B cell (primary cell): Measurements from ENCODE around the gene ZRANB3. TPM values are rescaled to one million over a fixed set of nuclear protein-coding genes. Genes with fewer than 3 reads are reported as not detected.
"Not testable (repeated sequence)": the region's sequence is repeated elsewhere in the genome, so short reads cannot be mapped to it uniquely, and the experiment has no call there.

Experiments used
- ATAC-seq: fragments of 200-7000 bp; cut with Tn5 transposase; one replicate; pipeline ENCODE4 v1.10.0; 2021; ENCODE audit warnings: low read depth, mild to moderate bottlenecking, moderate number of reproducible peaks, moderate library complexity
- CTCF ChIA-PET: fragments of 350-600 bp; sonication (Branson Sonifier 250); formaldehyde crosslinking; loops from one replicate; lab custom pipeline; 2021; ENCODE audit warnings: antibody characterized with exemption, inconsistent platforms; lab: Charles Lee
- POLR2A ChIA-PET: fragments of 350-600 bp; sonication (Branson Sonifier 250); formaldehyde crosslinking; loops from one replicate; lab custom pipeline; 2021; ENCODE audit warnings: antibody characterized with exemption; lab: Charles Lee
- DNase-seq: peaks from one replicate; pipeline ENCODE4 v3.0.0; 2013
- H2AFZ ChIP-seq: 2 replicates; pipeline ENCODE4 v1.6.1; 2012; ENCODE audit warnings: mild to moderate bottlenecking, low read depth, low read length; ENCODE audit not compliant: insufficient read depth, poor library complexity, severe bottlenecking
- H3K27ac ChIP-seq, 2 donors: 1 replicate in 1 of 2; 2 replicates in 1 of 2; pipeline ENCODE4 v1.5.1; 2012 to 2013; ENCODE audit warnings: low read length in 2 of 2, mild to moderate bottlenecking in 2 of 2, moderate library complexity in 1 of 2
- H3K27me3 ChIP-seq, 4 experiments: fragments of 200-600 bp in 1 of 4; sonication (generic) in 1 of 4; replicated peaks in 1 of 4; 1 replicate in 2 of 4; 2 replicates in 2 of 4; pipeline versions ENCODE4 v1.6.1 to v1.7.0; 2013 to 2016; ENCODE audit warnings: low read length in 3 of 4, mild to moderate bottlenecking in 2 of 4, mixed read lengths in 1 of 4, moderate library complexity in 1 of 4; ENCODE audit not compliant: insufficient read depth in 4 of 4, control insufficient read depth in 3 of 4; ENCODE audit errors: control extremely low read depth in 1 of 4
- H3K36me3 ChIP-seq, 2 experiments: replicated peaks in 1 of 2; 1 replicate in 1 of 2; 2 replicates in 1 of 2; pipeline versions ENCODE4 v1.6.1 to v1.7.1; 2013; ENCODE audit warnings: low read length in 1 of 2; ENCODE audit not compliant: insufficient read depth in 2 of 2, control insufficient read depth in 1 of 2; ENCODE audit errors: control extremely low read depth in 1 of 2, extremely low read depth in 1 of 2
- H3K4me1 ChIP-seq, 2 donors: fragments of 200-600 bp in 1 of 2; sonication (generic) in 1 of 2; 1 replicate in 1 of 2; 2 replicates in 1 of 2; pipeline versions ENCODE4 v1.5.1 to v1.6.1; 2013 to 2017; ENCODE audit warnings: low read length in 2 of 2; ENCODE audit not compliant: control insufficient read depth in 2 of 2, insufficient read depth in 2 of 2
- H3K4me2 ChIP-seq: replicated peaks from 2 replicates; pipeline ENCODE3; 2012; ENCODE audit warnings: mild to moderate bottlenecking, low read depth, low read length; ENCODE audit not compliant: poor library complexity, severe bottlenecking
- H3K4me3 ChIP-seq, 5 experiments: fragments of 200-600 bp in 1 of 5; sonication (generic) in 1 of 5; 1 replicate in 3 of 5; 2 replicates in 2 of 5; pipeline versions ENCODE4 v1.5.1 to v1.7.0; 2011 to 2016; ENCODE audit warnings: low read length in 4 of 5, mild to moderate bottlenecking in 4 of 5, low read depth in 2 of 5, control low read depth in 1 of 5, moderate library complexity in 1 of 5; ENCODE audit not compliant: insufficient read depth in 1 of 5; ENCODE audit errors: control extremely low read depth in 1 of 5, extremely low read depth in 1 of 5
- H3K79me2 ChIP-seq: fragments of 200-600 bp; sonication (generic); one replicate; pipeline ENCODE4 v1.6.0; 2016; ENCODE audit warnings: low read length; ENCODE audit not compliant: control insufficient read depth, insufficient read depth
- H3K9ac ChIP-seq: fragments of 200-600 bp; sonication (generic); 2 replicates; pipeline ENCODE4 v1.6.1; 2017; ENCODE audit warnings: mild to moderate bottlenecking, low read length, moderate library complexity
- H3K9me3 ChIP-seq, 3 donors: one replicate each; pipeline versions ENCODE4 v1.6.1 to v1.7.1; 2013; ENCODE audit warnings: low read length in 2 of 3; ENCODE audit not compliant: control insufficient read depth in 2 of 3, insufficient read depth in 1 of 3; ENCODE audit errors: control extremely low read depth in 1 of 3
- H4K20me1 ChIP-seq: 2 replicates; pipeline ENCODE4 v1.6.0; 2012; ENCODE audit warnings: mild to moderate bottlenecking, low read length; ENCODE audit not compliant: insufficient read depth, control insufficient read depth, poor library complexity, severe bottlenecking
- H3K27ac Mint-ChIP-seq: one replicate; pipeline ENCODE4 v1.8.0; 2021; ENCODE audit warnings: mixed read lengths
- H3K27me3 Mint-ChIP-seq: one replicate; pipeline ENCODE4 v1.8.0; 2021; ENCODE audit warnings: mixed read lengths
- H3K4me1 Mint-ChIP-seq: one replicate; pipeline ENCODE4 v1.8.0; 2021; ENCODE audit warnings: mixed read lengths
- H3K4me3 Mint-ChIP-seq: one replicate; pipeline ENCODE4 v1.8.0; 2021; ENCODE audit warnings: mixed read lengths
- H3K9me3 Mint-ChIP-seq: one replicate; pipeline ENCODE4 v1.8.0; 2022; ENCODE audit warnings: mixed read lengths; ENCODE audit not compliant: insufficient read depth
- CTCF ChIP-seq: fragments of 200-600 bp; IDR thresholded peaks from one replicate; pipeline ENCODE4 v1.8.0; 2022; ENCODE audit warnings: antibody characterized with exemption, mild to moderate bottlenecking
- EZH2 ChIP-seq: IDR thresholded peaks from 2 replicates; pipeline ENCODE4 v1.6.1; 2012; ENCODE audit warnings: borderline replicate concordance, low read depth, mild to moderate bottlenecking, moderate library complexity, low read length; ENCODE audit not compliant: insufficient read depth, poor library complexity, severe bottlenecking
- WGBS: methylation state at CpG from one replicate; pipeline ENCODE4 v1.1.5; 2013; ENCODE audit warnings: missing lambda C conversion rate; ENCODE audit not compliant: insufficient coverage; 5-methylcytosine and 5-hydroxymethylcytosine counted together
- intact Hi-C: fragments of 100-400 bp; cut with micrococcal nuclease; formaldehyde crosslinking; loops from one replicate; pipeline ENCODE4 v1.10.0; 2022
- polyA plus RNA-seq: library from polyadenylated mRNA; depleted of rRNA; stranded (reverse); fragments of >200 nt; gene quantifications from 2 replicates; pipeline ENCODE4 v1.2.3, GENCODE V29; 2012
- total RNA-seq, 2 donors: library from RNA; stranded (reverse); fragments of 120-200 nt in 1 of 2; gene quantifications; 1 replicate in 1 of 2; 2 replicates in 1 of 2; pipeline versions ENCODE4 v1.2.3 to v1.2.4, GENCODE V29; 2013 to 2022

The ZRANB3 gene
- total and polyA plus RNA-seq, 2 donors (not counting 1 experiment from before 2014, with no cell fraction given), result 2.4 to 9.8 TPM

DNA sequence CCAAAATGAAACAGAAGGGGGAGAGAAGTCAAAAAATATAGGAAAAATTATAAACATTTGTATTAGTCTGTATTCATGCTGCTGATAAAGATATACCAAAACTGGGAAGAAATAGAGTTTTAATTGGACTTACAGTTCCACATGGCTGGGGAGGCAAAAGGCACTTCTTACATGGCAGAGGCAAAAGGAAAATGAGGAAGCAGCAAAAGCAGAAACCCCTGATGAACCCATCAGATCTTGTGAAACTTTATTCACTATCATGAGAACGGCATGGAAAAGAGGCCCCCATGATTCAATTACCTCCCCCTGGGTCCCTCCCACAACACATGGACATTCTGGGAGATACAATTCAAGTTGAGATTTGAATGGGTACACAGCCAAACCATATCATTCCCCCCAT, 79.1 kb downstream of the ZRANB3 start:
- Histone ChIP-seq H4K20me1 (no peaks in the 10 kb centered on the region), H2AFZ (no peak overlapping the region), H3K9ac (no peak overlapping the region), H3K4me1 (no peaks in the 10 kb centered on the region), H3K4me3 (no peak overlapping the region), H3K27ac (no peak overlapping the region), H3K79me2 (no peaks in the 10 kb centered on the region), H3K9me3 (peaks cover 2 to 34% (median 23%) of the 10 kb centered on the region in 3 donors), H3K36me3 (peaks cover 0 to 1% of the 10 kb centered on the region in 2 experiments), H3K4me2 (no peak overlapping the region), H3K27me3 (no peaks in the 10 kb centered on the region)
- Mint-ChIP-seq H3K27ac (no peak overlapping the region), H3K9me3 (peaks cover 16% of the 10 kb centered on the region), H3K4me1 (no peaks in the 10 kb centered on the region), H3K27me3 (no peaks in the 10 kb centered on the region), H3K4me3 (no peak overlapping the region)
- ATAC-seq (no peak), DNase-seq (no peak)
- intact Hi-C loops, result no loop called here
- TF ChIP-seq EZH2 (no peak), CTCF (no peak)
- no CpG with 5 or more reads among the region's 1 CpG for WGBS
- ChIA-PET POLR2A (no interaction called here), CTCF (no interaction called here)

DNA sequence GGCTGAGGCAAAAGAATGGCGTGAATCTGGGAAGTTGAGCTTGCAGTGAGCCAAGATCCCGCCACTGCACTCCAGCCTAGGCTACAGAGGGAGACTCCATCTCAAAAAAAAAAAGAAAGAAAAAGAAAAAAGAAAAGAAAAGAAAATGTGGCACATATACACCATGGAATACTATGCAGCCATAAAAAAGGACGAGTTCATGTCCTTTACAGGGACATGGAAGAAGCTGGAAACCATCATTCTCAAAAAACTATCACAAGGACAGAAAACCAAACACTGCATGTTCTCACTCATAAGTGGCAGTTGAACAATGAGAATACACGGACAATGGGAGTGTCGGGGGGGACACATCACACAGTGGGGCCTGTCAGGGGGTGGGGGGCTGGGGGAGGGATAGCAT, 88.0 kb downstream of the ZRANB3 start:
- H3K9me3 Mint-ChIP-seq, ATAC-seq: not testable (repeated sequence)
- no CpG with 5 or more reads among the region's 5 CpGs for WGBS

DNA sequence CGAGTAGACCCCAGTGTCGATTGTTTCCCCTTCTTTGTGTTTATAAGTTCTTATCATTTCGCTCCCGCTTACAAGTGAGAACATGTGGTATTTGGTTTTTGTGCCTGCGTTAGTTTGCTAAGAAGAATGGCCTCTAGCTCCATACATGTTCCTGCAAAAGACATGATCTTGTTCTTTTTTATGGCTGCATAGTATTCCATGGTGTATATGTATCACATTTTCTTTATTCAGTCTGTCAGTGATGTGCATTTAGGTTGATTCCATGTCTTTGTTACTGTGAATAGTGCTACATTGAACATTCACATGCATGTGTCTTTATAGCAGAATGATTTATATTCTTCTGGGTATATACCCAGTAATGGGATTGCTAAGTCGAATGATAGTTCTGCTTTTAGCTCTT, 95.9 kb downstream of the ZRANB3 start:
- H3K4me1 ChIP-seq, H3K9me3 ChIP-seq, H4K20me1 ChIP-seq, ATAC-seq, H3K27me3 Mint-ChIP-seq, H3K4me3 ChIP-seq, intact Hi-C loops, H3K27me3 ChIP-seq, POLR2A ChIA-PET, H3K4me1 Mint-ChIP-seq, H3K9me3 Mint-ChIP-seq, DNase-seq, H3K36me3 ChIP-seq, H3K4me2 ChIP-seq, H3K27ac ChIP-seq, H3K27ac Mint-ChIP-seq, H2AFZ ChIP-seq, H3K79me2 ChIP-seq, H3K4me3 Mint-ChIP-seq, CTCF ChIA-PET, H3K9ac ChIP-seq: not testable (repeated sequence)
- no CpG with 5 or more reads among the region's 6 CpGs for WGBS

More for the DNA sequence above, 88.0 kb downstream of the ZRANB3 start:
- intact Hi-C loops, H3K4me1 Mint-ChIP-seq, H3K9ac ChIP-seq, H3K27me3 Mint-ChIP-seq, H3K4me3 ChIP-seq, H3K79me2 ChIP-seq, H3K27ac Mint-ChIP-seq, H2AFZ ChIP-seq, H3K9me3 ChIP-seq, H3K27me3 ChIP-seq, H3K4me3 Mint-ChIP-seq, POLR2A ChIA-PET, DNase-seq, H3K27ac ChIP-seq, H3K36me3 ChIP-seq, H3K4me1 ChIP-seq, H3K4me2 ChIP-seq, H4K20me1 ChIP-seq: not testable (repeated sequence)
- CTCF ChIA-PET, result interaction anchor here (0.6 kb wide), 1 partner anchor 33 kb away, joined by 3 read pairs; no protein-coding TSS in a partner anchor
